NCI-H345 treated with DMSO at 0.1 percent for 48 hours (cell line): ENCODE measurements around the gene S1PR5.
"Not testable (repeated sequence)": the region's sequence is repeated elsewhere in the genome, so short reads cannot be mapped to it uniquely, and the experiment has no call there.

ENCODE experiments used
- DNase-seq: peaks from one replicate; lab custom pipeline; 2025; ENCODE audit not compliant: unreplicated experiment; lab: John Stamatoyannopoulos, UW

Gene S1PR5

GRCh38 chr19:10544753-10545251, 27.6 kb upstream of the S1PR5 start:
- DNase-seq: no peak

- no peak for DNase-seq
These were observed 27.1 kb upstream of the S1PR5 start for GRCh38 chr19:10544242-10544752.

GRCh38 chr19:10543420-10544241, 26.4 kb upstream of the S1PR5 start, which contains the start of gene ATG4D:
Gene ATG4D, plus strand, starts transcription at chr19:10543904. Its CDS starts 187 bp downstream, at chr19:10544091.
- DNase-seq: peak; percentile 77

GRCh38 chr19:10543059-10543419, 25.8 kb upstream of the S1PR5 start:
- DNase-seq: no peak

- not testable (repeated sequence) for DNase-seq
These were observed 21.8 kb upstream of the S1PR5 start for GRCh38 chr19:10539016-10539415.

- DNase-seq: no peak
These were observed 21.1 kb upstream of the S1PR5 start for GRCh38 chr19:10538204-10538983.

- DNase-seq: no peak
These were observed 20.4 kb upstream of the S1PR5 start for GRCh38 chr19:10537668-10538067.

- DNase-seq: no peak
These were observed 18.4 kb upstream of the S1PR5 start for GRCh38 chr19:10535613-10536012.

GRCh38 chr19:10533646-10534386, 16.6 kb upstream of the S1PR5 start:
- no peak for DNase-seq

- DNase-seq: no peak
These were observed 15.2 kb upstream of the S1PR5 start for GRCh38 chr19:10532457-10532856.

- not testable (repeated sequence) for DNase-seq
These were observed 9.6 kb upstream of the S1PR5 start for GRCh38 chr19:10526887-10527286.

GRCh38 chr19:10525636-10526035, 8.4 kb upstream of the S1PR5 start:
- no peak for DNase-seq

GRCh38 chr19:10523135-10523636, 5.9 kb upstream of the S1PR5 start:
- DNase-seq: no peak

GRCh38 chr19:10521461-10522171, 4.4 kb upstream of the S1PR5 start:
- no peak for DNase-seq

GRCh38 chr19:10520652-10521318, 3.5 kb upstream of the S1PR5 start:
- DNase-seq: no peak

- DNase-seq: no peak
These were observed 2.2 kb upstream of the S1PR5 start for GRCh38 chr19:10519421-10519820.

- no peak for DNase-seq
These were observed 1.5 kb upstream of the S1PR5 start for GRCh38 chr19:10518444-10519361.

- DNase-seq: no peak
These were observed 655 bp upstream of the S1PR5 start for GRCh38 chr19:10517760-10518443.
